GM18526 (cell line): ENCODE results near the gene ZNF451.
A peak's percentile ranks its signal among the peaks of the same experiment; 100 is the strongest.
"Not testable (repeated sequence)": the region's sequence is repeated elsewhere in the genome, so short reads cannot be mapped to it uniquely, and the experiment has no call there.

Experiments
- POLR2A ChIP-seq: IDR thresholded peaks from 3 replicates; pipeline ENCODE4 v1.6.1; 2011; ENCODE audit not compliant: insufficient read length; ENCODE audit errors: extremely low read depth

The ZNF451 gene

DNA sequence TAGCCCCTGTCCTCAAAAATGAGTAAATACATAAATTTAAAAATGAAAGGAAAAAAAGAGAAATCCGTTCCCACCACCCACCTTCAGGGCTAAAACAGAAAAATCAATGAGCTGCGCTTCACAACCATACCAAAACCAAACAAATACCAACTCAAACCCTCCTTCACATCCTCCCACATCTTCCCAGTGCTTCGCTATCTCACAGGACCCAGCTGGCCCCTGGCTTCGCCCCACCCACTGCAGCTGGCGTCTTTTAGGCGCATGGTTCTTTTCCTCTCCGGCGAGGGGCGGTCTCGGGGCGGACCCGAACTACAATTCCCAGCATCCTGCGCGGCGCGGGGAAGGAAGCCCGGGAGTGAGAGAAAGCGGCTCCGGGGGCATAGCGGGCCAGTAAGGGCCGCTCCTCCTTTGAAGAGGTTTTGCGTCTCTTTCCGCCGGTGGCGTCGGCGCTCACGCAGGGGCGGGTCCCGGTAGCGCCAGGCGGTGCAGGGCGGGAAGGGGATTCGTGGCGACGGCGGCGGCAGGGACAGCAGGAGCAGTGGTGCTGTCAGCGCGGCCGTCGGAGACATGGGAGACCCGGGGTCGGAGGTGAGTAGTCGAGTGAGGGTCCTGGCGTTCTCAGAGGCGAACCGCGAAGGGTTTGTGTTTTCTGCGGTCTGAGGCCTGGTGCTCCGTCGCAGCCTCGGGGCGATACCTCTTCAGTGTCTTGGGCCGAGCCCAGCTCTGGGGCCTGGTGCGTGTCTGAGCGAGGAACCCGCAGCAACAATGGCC lies at the start of gene ZNF451:
TSS of gene ZNF451 (plus strand) at position 502 of the 771 bp plus-strand sequence. CDS start at position 568, 66 bp downstream.
- TF ChIP-seq POLR2A, result peak; percentile 79

DNA sequence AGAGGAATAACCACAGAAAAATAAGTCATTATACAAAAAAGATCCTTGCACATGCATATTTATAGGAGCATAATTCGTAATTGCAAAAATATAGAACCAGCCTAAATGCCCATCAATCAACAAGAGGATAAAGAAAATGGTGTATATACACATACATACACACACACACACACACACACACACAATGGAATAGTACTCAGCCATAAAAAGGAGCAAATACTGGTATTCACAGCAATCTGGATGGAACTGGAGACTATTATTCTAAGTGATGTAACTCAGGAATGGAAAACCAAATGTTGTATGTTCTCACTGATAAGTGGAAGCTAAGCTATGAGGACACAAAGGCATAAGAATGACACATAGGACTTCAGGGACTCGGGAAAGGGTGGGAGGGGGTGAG lies 45.4 kb upstream of the ZNF451 start:
- no peak for TF ChIP-seq POLR2A

DNA sequence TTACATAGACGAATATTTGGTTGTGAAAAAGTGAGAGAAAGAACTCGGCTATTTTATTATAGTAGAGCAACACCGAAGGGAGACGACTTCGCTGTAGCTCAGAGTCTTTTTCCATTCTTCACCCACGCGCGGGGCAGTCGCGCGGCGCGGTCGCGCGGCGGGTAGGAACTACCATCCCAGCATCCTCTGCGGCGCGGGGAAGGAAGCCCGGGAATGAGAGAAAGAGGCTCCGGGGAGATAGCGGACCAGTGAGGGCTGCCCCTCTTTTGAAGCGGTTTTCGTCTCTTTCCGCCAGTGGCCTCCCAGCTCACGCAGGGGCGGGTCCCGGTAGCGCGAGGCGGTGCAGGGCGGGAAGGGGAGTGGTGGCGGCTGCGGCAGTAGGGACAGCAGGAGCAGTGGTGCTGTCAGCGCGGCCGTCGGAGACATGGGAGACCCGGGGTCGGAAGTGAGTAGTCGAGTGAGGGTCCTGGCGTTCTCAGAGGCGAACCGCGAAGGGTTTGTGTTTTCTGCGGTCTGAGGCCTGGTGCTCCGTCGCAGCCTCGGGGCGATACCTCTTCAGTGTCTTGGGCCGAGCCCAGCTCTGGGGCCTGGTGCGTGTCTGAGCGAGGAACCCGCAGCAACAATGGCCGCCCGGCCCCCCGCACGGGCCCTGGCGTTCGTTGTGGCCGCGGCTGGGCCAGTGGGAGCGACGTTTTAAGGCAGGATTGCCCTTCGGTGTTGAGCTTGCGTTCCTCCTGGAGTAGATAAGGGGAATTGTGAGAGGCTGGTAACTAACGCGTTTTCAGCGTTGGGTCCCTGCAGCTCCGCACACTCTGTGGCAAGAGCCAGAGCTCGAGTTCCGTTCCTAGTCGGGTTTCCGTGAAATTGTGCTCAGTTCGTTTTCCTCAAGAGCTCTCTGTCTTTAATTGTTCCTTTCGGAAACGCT lies 43.4 kb upstream of the ZNF451 start, which contains the start of gene KIAA1586:
TSS of gene KIAA1586 (plus strand) at position 362 of the 925 bp plus-strand sequence. CDS start at position 425, 63 bp downstream.
- not testable (repeated sequence) for TF ChIP-seq POLR2A

DNA sequence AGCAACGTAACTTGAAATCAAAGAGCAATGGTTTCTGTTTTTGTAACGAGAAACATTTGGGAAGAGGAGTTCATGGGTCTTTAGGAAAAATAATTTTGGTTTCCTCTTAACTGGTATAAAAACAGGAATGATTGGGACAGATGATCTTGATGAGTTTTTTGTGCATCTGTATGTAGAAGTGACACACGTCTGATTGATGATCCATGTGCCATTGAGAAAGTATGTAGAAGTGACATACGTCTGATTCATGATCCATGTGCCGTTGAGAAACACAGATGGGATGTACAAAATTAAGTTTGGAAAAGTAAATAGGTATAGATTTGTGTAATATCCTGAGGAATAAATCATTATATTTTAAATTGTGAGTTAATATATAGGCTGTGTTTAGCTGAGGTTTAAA lies 41.4 kb upstream of the ZNF451 start:
- no peak for TF ChIP-seq POLR2A

GRCh38 chr6:57063847-57064246 lies 26.1 kb upstream of the ZNF451 start:
- TF ChIP-seq POLR2A, result no peak

GRCh38 chr6:57064809-57065208 lies 25.2 kb upstream of the ZNF451 start:
- TF ChIP-seq POLR2A, result no peak

DNA sequence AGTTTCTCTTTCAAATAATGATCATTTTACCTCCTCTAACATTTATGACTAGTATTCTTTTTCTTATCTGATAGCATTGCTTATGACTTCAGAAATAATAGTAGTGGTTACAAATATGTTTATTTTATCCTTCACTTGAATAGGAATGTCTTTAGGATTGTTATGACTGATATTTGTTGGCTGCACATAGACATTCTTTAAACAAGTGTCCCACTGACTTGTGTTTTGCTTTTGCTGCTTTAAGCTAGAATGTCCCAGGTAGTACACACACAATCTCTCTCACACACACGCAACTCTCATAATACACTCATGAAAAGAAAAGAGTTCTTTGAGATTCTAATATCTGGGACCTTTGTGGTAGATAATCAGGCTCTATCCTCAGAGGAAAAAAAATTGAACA lies 21.9 kb upstream of the ZNF451 start:
- no peak for TF ChIP-seq POLR2A

- TF ChIP-seq POLR2A, result no peak
Measured at GRCh38 chr6:57069228-57069627, 20.8 kb upstream of the ZNF451 start.

DNA sequence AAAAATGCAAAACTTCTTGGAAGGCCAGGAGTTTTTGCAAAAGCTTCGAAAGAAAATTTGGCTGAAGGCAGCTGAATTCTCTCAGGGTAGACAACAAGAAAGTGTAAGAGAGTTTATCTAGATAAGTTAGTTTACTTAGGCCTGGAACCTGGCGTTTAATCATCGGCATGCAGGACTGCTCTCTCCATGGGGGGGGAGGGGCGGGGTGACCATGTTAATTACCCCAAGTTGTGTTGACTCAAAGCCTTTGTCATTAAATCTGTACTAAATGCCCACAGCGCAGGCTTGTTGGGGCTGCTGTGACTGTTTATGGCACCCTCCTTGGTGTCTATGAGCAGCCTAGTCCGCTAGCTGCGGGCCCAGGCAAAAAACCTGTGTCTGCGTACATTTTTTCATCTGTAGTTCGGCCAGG lies 20.1 kb upstream of the ZNF451 start:
- TF ChIP-seq POLR2A, result no peak

GRCh38 chr6:57072108-57072507 lies 17.9 kb upstream of the ZNF451 start:
- no peak for TF ChIP-seq POLR2A

DNA sequence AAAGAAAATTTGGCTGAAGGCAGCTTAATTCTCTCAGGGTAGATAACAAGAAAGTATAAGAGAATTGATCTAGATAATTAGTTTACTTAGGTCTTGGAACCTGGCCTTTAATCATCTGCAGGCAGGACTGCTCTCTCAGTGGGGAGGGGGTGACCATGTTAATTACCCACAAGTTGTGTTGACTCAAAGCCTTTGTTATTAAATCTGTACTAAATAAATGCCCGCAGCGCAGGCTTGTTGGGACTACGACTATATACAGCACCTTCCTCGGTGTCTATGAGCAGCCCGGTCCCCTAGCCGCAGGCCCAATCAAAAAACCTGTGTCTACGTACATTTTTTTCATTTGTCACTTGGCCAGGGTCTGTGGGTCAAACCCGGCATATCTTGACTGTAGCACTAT lies 15.6 kb upstream of the ZNF451 start:
- no peak for TF ChIP-seq POLR2A

- TF ChIP-seq POLR2A, result no peak
Measured at GRCh38 chr6:57075092-57075491, 14.9 kb upstream of the ZNF451 start.

DNA sequence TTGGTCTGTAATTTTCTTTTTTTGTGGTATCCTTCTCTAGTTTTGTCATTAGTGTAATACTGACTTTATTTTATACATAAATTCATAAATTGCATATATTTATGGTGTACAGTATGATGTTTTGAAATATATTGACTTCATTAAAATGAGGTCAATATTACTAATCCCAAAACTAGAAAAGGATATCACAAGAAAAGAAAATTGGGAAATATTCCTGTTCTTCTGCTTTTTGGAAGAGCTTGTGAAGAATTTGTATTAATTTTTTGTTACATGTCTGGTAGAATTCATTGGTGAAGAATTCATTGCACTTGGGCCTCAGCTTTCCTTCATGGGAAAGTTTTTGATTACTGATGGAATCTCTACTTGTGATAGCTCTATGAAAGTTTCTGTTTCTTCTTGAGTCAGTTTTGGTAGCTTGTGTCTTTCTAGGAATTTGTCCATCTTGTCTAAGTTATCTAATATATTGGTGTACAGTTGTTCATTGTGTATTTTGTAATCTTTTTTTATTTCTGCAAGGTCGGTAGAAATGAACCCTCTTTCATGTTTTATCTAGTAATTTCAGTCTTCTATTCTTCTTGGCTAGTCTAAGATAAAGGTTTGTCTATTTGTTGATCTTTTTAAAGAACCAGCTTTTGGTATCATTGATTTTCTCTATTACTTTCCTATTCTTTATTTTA lies 11.3 kb upstream of the ZNF451 start:
- TF ChIP-seq POLR2A, result no peak

DNA sequence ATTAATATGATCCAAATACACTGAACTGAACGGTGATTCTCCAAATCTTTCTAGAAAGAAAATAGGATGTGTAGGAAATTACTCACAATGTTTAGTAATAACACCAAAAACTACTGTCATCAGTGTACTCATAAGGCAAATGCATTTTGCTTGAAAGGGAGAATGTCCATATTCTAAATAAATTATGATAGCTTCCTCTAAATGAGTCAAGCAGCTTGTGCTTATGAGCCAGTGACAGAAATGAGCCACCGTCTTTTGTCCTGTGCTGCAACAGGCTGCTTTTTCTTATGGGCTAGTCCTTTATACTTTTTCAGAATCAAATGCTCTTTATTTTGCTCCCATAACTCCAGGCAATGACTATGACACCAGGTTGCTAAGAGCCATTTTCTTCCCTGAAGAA lies 4.5 kb upstream of the ZNF451 start:
- no peak for TF ChIP-seq POLR2A

DNA sequence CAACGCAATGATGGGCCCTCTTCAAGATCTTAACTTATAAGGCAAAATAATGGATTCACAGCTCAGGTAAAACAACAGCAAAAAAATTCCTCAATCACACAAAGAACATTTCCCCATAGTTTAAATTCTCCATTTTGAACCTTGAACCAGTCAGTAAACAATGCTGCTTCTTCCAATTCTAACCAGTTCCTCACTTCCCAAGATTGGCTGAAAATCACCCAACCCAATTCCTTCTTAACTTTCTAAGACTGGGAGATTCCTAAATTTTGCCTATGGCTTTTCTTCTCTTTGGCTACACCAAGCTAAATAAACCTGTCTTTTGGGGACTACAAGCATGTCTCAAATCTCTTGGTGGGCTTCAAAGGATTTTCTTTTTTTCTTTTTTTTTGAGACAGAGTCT lies 3.1 kb upstream of the ZNF451 start:
- no peak for TF ChIP-seq POLR2A

DNA sequence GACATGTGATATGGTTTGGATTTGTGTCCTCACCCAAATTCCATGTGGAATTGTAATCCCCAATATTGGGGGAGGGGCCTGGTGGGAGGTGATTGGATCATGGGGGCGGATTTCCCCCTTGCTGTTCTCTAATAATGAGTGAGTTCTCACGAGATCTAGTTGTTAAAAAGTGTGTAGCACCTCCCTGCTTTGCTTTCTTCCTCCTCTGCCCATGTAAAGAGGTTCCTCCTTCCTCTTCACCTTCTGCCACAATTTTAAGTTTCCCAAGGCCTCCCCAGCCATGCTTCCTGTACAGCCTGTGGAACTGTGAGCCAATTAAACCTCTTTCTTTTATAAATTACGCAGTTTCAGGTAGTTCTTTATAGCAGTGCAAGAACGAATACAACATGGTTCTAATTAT lies 2.1 kb upstream of the ZNF451 start:
- TF ChIP-seq POLR2A, result no peak

GRCh38 chr6:57089265-57089664 lies 723 bp upstream of the ZNF451 start:
- no peak for TF ChIP-seq POLR2A
